GM21576 (cell line): Measurements from ENCODE around the gene RGS6.

Source experiments
- ATAC-seq: cut with Tn5 transposase; IDR thresholded peaks from one replicate; pipeline ENCODE4 v1.9.1; 2021; ENCODE audit warnings: mild to moderate bottlenecking, moderate library complexity; ENCODE audit not compliant: unreplicated experiment

Gene RGS6

DNA sequence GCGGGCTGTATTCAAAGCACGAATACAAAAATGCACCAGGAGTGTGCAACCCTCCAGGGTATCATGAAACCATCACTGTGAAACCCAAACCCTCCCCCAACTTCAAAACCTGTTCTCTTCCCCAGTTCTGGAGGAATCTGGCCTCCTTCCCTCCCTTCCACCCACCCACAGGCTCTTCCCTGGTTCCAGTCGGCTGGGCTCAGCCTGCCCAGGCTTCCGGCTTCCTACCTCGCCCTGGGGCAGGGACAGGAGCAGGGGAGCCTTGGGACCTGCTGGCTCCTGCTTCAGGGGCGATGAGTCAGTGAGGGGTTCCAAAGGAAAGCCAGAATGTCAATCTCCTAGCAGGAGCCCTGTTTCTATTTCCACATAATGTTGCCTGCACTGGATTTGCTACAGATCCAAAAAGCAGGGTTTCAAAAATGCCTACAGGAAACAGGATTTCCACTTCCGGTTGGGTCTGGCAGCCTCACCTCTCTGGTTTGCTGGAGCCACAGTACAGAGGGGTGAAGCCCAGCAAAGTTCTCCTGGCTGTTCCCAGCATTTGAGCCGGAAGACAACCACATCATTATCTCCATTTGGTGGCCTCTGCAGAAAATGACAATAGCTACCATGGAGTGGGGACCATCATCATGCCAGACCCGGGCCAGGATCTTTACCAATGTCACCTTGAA, 683.4 kb downstream of the RGS6 start:
- no peak for ATAC-seq
